IMR-90 (cell line): ENCODE data around the gene CAMK2N1. TPM values are rescaled to one million over a fixed set of nuclear protein-coding genes. Genes with fewer than 3 reads are reported as not detected.
"Not testable (repeated sequence)": the region's sequence is repeated elsewhere in the genome, so short reads cannot be mapped to it uniquely, and the experiment has no call there.

Experiments
- ATAC-seq: fragments of 200-7000 bp; cut with Tn5 transposase; 2 replicates; pipeline ENCODE4 v1.9.1; 2020; ENCODE audit warnings: low read depth, mild to moderate bottlenecking, moderate library complexity
- BruUV-seq: library from RNA; stranded (reverse); fragments of 400-500 nt; replicated peaks from 2 replicates; lab custom pipeline; 2021; lab: Mats Ljungman, UMichigan
- CTCF ChIA-PET: fragments of 300-600 bp; formaldehyde crosslinking; extraction: SDS; loops from one replicate; lab custom pipeline; 2021; ENCODE audit warnings: antibody characterized with exemption; lab: Yijun Ruan, JAX
- POLR2A ChIA-PET: fragments of 300-600 bp; sonication (Branson Sonifier 250); formaldehyde crosslinking; loops from one replicate; lab custom pipeline; 2022; ENCODE audit warnings: antibody characterized with exemption; ENCODE audit not compliant: unreplicated experiment; lab: Charles Lee
- DNase-seq: peaks from one replicate; pipeline ENCODE4 v3.0.0; 2013
- H2AFZ ChIP-seq: replicated peaks from 2 replicates; pipeline ENCODE3; 2013; ENCODE audit warnings: low read length, mild to moderate bottlenecking; ENCODE audit not compliant: poor library complexity
- H2AK5ac ChIP-seq: 2 replicates; pipeline ENCODE4 v1.6.1; 2013; ENCODE audit warnings: low read depth, low read length, inconsistent platforms
- H2AK9ac ChIP-seq: replicated peaks from 2 replicates; pipeline ENCODE3; 2013; ENCODE audit warnings: mild to moderate bottlenecking, low read depth, low read length, moderate library complexity; ENCODE audit not compliant: poor library complexity
- H2BK120ac ChIP-seq: 2 replicates; pipeline ENCODE4 v1.6.1; 2013; ENCODE audit warnings: low read depth, low read length, inconsistent platforms
- H2BK15ac ChIP-seq: 3 replicates; pipeline ENCODE4 v1.6.1; 2013; ENCODE audit warnings: low read depth, low read length, inconsistent platforms
- H2BK20ac ChIP-seq: 2 replicates; pipeline ENCODE4 v1.6.1; 2013; ENCODE audit warnings: low read depth, mild to moderate bottlenecking, inconsistent platforms, low read length, moderate library complexity
- H2BK5ac ChIP-seq: 2 replicates; pipeline ENCODE4 v1.6.1; 2013; ENCODE audit warnings: mild to moderate bottlenecking, low read depth, low read length, inconsistent platforms; ENCODE audit not compliant: poor library complexity, severe bottlenecking
- H3K14ac ChIP-seq: replicated peaks from 2 replicates; pipeline ENCODE4 v1.6.1; 2013; ENCODE audit warnings: low read depth, low read length, inconsistent platforms
- H3K18ac ChIP-seq: 2 replicates; pipeline ENCODE4 v1.6.1; 2013; ENCODE audit warnings: low read depth, low read length, control low read depth
- H3K23ac ChIP-seq: 2 replicates; pipeline ENCODE4 v1.6.1; 2013; ENCODE audit warnings: low read depth, low read length, inconsistent platforms
- H3K27ac ChIP-seq: 2 replicates; pipeline ENCODE4 v1.5.1; 2013; ENCODE audit warnings: mild to moderate bottlenecking, control low read depth, low read length; ENCODE audit not compliant: insufficient read depth
- H3K27me3 ChIP-seq: 2 replicates; pipeline ENCODE4 v1.6.1; 2013; ENCODE audit warnings: low read length; ENCODE audit not compliant: control insufficient read depth, insufficient read depth
- H3K36me3 ChIP-seq: 2 replicates; pipeline ENCODE4 v1.6.1; 2013; ENCODE audit warnings: low read length, mixed read lengths; ENCODE audit not compliant: control insufficient read depth, insufficient read depth
- H3K4ac ChIP-seq: 2 replicates; pipeline ENCODE4 v1.6.1; 2013; ENCODE audit warnings: low read depth, low read length, inconsistent platforms
- H3K4me1 ChIP-seq: 2 replicates; pipeline ENCODE4 v1.6.1; 2013; ENCODE audit warnings: low read length, mixed read lengths; ENCODE audit not compliant: control insufficient read depth, insufficient read depth
- H3K4me2 ChIP-seq: 2 replicates; pipeline ENCODE4 v1.6.1; 2013; ENCODE audit warnings: low read depth, mild to moderate bottlenecking, control low read depth, low read length, moderate library complexity
- H3K4me3 ChIP-seq: 2 replicates; pipeline ENCODE4 v1.5.1; 2013; ENCODE audit warnings: low read depth, mild to moderate bottlenecking, control low read depth, low read length, moderate library complexity; ENCODE audit not compliant: insufficient read depth
- H3K56ac ChIP-seq: 2 replicates; pipeline ENCODE4 v1.6.1; 2013; ENCODE audit warnings: low read length, inconsistent platforms; ENCODE audit not compliant: insufficient read depth; ENCODE audit errors: extremely low read depth
- H3K79me1 ChIP-seq, 2 experiments: 2 replicates each; pipeline ENCODE4 v1.6.1; 2013; ENCODE audit warnings: low read length in 2 of 2, inconsistent platforms in 1 of 2, low read depth in 1 of 2
- H3K9ac ChIP-seq: 2 replicates; pipeline ENCODE4 v1.6.1; 2013; ENCODE audit warnings: low read depth, low read length, control low read depth
- H3K9me1 ChIP-seq: 2 replicates; pipeline ENCODE4 v1.6.1; 2013; ENCODE audit warnings: low read length, inconsistent platforms; ENCODE audit not compliant: insufficient read depth
- H3K9me3 ChIP-seq: 2 replicates; pipeline ENCODE4 v1.6.1; 2013; ENCODE audit warnings: low read length; ENCODE audit not compliant: control insufficient read depth, insufficient read depth
- H4K20me1 ChIP-seq: 2 replicates; pipeline ENCODE4 v1.6.1; 2013; ENCODE audit warnings: low read length, inconsistent platforms; ENCODE audit not compliant: insufficient read depth
- H4K5ac ChIP-seq: 2 replicates; pipeline ENCODE4 v1.6.1; 2013; ENCODE audit warnings: mild to moderate bottlenecking, low read depth, low read length, control low read depth
- H4K8ac ChIP-seq, 2 experiments: 2 replicates each; pipeline ENCODE4 v1.6.1; 2013; ENCODE audit warnings: low read depth in 2 of 2, low read length in 2 of 2, control low read depth in 1 of 2, inconsistent platforms in 1 of 2
- H4K91ac ChIP-seq: 2 replicates; pipeline ENCODE4 v1.6.1; 2013; ENCODE audit warnings: low read depth, low read length, inconsistent platforms; ENCODE audit not compliant: insufficient read depth
- WGBS, 2 experiments: methylation state at CpG; one replicate each; pipeline versions ENCODE4 v1.1.5 to v1.1.7; 2013; ENCODE audit warnings: missing lambda C conversion rate in 2 of 2; ENCODE audit not compliant: insufficient read length in 1 of 2; ENCODE audit errors: extremely low coverage in 2 of 2; 5-methylcytosine and 5-hydroxymethylcytosine counted together
- dilution Hi-C: fragments of 300-500 bp; cut with HindIII; formaldehyde crosslinking; loops from one replicate; pipeline ENCODE4 v1.14.3; 2018; ENCODE audit warnings: low sequenced_read_pairs; ENCODE audit not compliant: unreplicated experiment
- in situ Hi-C: fragments of 300-500 bp; cut with MboI; formaldehyde crosslinking; loops from 3 replicates; pipeline ENCODE4 v1.14.3; 2019; ENCODE audit warnings: low sequenced_read_pairs, inconsistent platforms, mixed read lengths
- intact Hi-C: fragments of 100-400 bp; cut with micrococcal nuclease; formaldehyde crosslinking; loops from 2 replicates; pipeline ENCODE4 v1.10.0; 2022
- polyA plus RNA-seq, 3 experiments: library from polyadenylated mRNA; depleted of rRNA; stranded (reverse); fragments of >200 nt; gene quantifications; 2 replicates each; pipeline ENCODE4 v1.2.3, GENCODE V29; 2012; ENCODE audit warnings: low replicate concordance in 1 of 3
- total RNA-seq: library from RNA; depleted of rRNA; stranded (reverse); fragments of >200 nt; gene quantifications from 2 replicates; pipeline ENCODE4 v1.2.3, GENCODE V29; 2012

CAMK2N1 gene
- total and polyA plus RNA-seq, 2 of the 4 experiments (the other 2 are of a cell fraction), result 10.2 to 44.4 TPM

GRCh38 chr1:20496725-20497383, 10.8 kb upstream of the CAMK2N1 start:
- H3K4me3 ChIP-seq, dilution Hi-C loops, H3K27me3 ChIP-seq, H4K20me1 ChIP-seq, H4K5ac ChIP-seq, BruUV-seq, H3K18ac ChIP-seq, CTCF ChIA-PET, H3K4me2 ChIP-seq, H3K9ac ChIP-seq, H2AK9ac ChIP-seq, H3K79me1 ChIP-seq, H3K9me3 ChIP-seq, ATAC-seq, POLR2A ChIA-PET, intact Hi-C loops, DNase-seq: not testable (repeated sequence)
- peak overlapping the region; percentile 67 for H2BK15ac ChIP-seq
- peak overlapping the region; percentile 81 for H2BK5ac ChIP-seq
- WGBS, 2 experiments, result 100% methylated on average over 1 of the region's 12 CpGs; no CpG with 5 or more reads in 1 of the 2 experiments
- peaks cover 19% of the 10 kb centered on the region for H3K4me1 ChIP-seq
- 0 out of 2 replicates have a peak overlapping the region, but pooled peaks have one; percentile 10 for H3K56ac ChIP-seq
- H2BK120ac ChIP-seq, result peak overlapping the region; percentile 85
- in situ Hi-C loops, result loop anchor here (10.0 kb wide), 1 partner anchor 582 kb away; no protein-coding TSS in a partner anchor
- H3K14ac ChIP-seq, result peak overlapping the region; percentile 19
- peaks cover 17% of the 10 kb centered on the region for H3K9me1 ChIP-seq
- peaks cover 32% of the 10 kb centered on the region for H3K36me3 ChIP-seq
- peak overlapping the region; percentile 50; the same call in 1 of the 2 replicates for H3K23ac ChIP-seq
- H4K91ac ChIP-seq, result peak overlapping the region; percentile 54
- peak overlapping the region; percentile 10; the same call in 1 of the 2 replicates for H3K27ac ChIP-seq
- H2AK5ac ChIP-seq, result peak overlapping the region; percentile 90
- peak overlapping the region; percentile 52 for H2AFZ ChIP-seq
- peak overlapping the region; percentile 92 for H3K4ac ChIP-seq
- H4K8ac ChIP-seq, result peak overlapping the region in 1 of 2 experiments; percentile 88; a peak in 2 of 4 replicates
- H2BK20ac ChIP-seq, result peak overlapping the region; percentile 92
